Activated CD4-positive, alpha-beta T cell treated with anti-CD3 and anti-CD28 coated beads for 48 hours (primary cell): ENCODE results near the gene CDH24.

Source experiments
- DNase-seq: peaks from one replicate; pipeline ENCODE4 v3.0.0-alpha.2; 2020

CDH24 gene

DNA sequence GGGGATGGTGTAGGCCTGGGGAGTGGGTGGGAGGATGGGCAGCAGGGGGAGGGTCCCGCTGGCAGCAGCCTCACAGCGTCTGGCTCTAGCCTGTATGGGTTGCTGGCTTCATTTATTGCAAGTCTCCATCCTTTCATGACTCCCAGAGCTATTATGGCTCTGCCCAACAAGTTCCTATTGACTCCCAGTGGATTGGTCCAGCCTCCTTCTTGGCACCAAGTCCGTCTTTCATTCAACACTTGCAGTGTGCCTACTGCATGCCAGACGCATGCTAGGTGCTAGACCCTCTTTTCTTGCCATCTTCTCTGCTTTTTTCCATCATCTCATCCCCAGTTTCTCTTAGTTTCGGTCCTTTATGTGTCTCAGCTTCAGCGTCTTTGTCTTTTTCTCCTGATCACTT, 14.2 kb downstream of the CDH24 start:
- no peak for DNase-seq

DNA sequence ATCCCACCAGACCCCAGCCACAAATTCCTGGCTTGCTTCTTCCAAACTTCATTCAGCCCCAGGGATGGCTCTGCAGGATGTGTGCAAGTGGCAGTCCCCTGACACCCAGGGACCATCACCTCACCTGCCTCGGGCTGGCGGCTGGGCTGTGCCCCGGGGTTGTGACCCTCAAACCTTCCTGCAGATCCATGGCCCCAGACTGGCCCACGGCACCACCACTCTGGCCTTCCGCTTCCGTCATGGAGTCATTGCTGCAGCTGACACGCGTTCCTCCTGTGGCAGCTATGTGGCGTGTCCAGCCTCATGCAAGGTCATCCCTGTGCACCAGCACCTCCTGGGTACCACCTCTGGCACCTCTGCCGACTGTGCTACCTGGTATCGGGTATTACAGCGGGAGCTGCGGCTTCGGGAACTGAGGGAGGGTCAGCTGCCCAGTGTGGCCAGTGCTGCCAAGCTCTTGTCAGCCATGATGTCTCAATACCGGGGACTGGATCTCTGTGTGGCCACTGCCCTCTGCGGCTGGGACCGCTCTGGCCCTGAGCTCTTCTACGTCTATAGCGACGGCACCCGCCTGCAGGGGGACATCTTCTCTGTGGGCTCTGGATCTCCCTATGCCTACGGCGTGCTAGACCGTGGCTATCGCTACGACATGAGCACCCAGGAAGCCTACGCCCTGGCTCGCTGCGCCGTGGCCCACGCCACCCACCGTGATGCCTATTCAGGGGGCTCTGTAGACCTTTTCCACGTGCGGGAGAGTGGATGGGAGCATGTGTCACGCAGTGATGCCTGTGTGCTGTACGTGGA, 15.0 kb downstream of the CDH24 start, which contains the start of gene PSMB11:
Gene PSMB11 (plus strand): TSS at position 51 of the 804 bp plus-strand sequence. CDS start 14 bp downstream, at position 65.
- DNase-seq: no peak

DNA sequence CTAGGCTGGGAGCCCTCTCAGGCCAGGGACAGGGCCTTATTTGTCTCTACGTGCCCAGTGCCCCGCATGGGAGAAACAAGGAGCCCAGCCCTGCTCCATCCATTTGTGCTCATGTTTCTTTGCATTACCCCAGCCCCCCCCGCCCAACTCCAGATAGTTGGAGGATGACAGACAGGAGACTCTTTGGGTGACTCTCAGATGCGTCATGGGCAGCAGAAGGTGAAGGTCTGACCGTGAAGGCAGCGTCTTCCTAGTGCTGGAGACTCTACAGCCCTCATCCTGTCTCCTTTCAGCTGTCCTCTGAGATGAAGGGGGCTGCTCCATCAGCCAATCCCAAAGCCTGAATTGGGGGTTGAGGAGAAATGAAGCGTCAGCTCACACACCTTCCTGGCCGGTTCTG, 15.6 kb downstream of the CDH24 start:
- no peak for DNase-seq

DNA sequence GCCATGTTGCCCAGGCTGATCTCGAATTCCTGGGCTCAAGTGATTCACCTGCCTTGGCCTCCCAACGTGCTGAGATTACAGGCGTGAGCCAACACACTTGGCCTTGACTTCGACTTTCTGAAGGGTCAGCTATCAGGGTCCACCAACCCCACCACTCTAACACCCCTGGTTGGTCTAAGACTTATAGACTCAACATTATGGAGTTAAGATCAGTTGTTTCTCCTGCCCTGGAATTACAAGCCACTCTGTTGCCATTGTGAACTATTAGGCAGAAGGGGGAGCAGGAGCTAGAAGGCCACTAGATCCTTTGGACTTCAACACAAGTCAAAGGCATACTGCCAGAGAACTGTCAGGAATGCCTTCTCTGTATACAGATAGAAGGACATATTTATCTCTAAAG, 17.2 kb downstream of the CDH24 start:
- no peak for DNase-seq

DNA sequence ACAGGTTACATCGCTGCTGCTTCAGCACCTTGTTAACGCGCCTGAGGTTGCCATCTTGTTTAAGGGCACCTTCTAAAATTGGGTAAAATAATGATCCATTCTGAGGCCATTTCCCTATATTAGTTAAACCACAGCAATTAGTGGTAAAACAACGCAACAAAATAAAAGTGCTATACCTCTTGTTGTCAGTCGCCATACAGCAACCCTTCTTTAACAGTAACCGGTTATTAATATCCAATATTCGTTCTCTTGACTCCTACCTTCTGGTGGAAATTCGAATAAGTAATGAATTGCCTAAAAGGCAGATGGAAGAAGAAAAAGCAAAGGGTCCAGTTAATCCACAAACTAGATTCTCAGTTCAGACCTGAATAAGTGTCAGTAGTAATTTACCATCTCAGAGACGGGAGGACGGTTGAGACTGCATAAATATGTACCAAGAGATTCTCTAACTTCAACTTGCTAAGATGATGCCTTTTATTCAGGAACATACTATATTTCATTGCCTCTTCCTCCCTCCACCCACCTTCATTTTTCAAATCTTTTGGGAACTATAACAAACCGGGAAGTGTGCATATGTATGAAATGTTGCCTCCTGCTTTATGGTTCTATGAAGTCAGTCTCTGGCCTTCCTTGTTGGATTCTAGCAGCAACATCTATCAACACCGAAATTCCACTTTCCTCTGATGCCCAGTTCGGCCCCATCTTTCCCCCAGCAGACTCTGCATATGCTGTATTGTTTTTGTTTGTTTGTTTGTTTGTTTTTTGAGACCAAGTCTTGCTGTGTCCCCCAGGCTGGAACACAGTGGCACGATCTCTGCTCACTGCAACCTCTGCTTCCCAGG, 21.8 kb downstream of the CDH24 start:
- DNase-seq: no peak

DNA sequence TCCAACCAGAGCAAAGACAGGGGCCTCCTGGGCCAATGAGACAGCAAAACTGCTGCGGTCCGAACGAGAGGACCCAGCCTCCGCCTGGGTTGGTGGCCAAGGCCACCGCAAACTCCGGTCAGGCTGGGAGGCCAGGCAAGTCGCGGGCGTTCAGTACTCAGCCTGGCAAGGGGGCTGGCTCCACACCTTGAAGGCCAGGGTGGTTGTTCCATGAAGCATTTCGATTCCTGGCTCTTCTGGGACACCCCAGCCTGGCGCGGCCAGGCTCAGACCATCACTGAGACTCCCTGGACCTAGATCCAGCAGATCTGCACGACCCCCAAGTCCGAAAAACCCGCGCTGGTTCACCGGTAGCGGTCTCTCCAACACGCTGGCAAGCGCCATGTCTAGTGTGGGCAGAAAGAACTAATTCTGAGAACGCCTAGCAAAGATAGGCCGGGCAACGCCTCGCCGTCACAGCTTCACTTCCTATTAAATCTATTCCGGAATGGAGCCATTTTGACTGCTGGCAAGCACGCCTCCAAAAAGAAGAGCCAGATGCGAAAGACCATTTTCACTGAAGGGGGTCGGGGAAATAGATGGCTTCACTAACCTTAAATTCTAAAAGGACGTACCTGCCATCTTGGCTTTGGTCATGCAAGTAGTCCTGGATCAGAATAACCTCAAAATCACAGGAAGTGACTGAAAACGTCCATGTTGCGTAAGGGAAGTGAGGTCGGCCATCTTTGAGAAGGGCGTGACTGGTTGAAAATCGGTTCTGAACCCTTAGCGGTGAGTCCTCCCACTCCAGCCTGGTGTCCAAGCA, 22.6 kb downstream of the CDH24 start, which contains the start of gene PSMB5:
Gene PSMB5 (minus strand): TSS at position 403 of the 805 bp plus-strand sequence. CDS start 19 bp downstream, at position 384.
- DNase-seq: peak; percentile 92

DNA sequence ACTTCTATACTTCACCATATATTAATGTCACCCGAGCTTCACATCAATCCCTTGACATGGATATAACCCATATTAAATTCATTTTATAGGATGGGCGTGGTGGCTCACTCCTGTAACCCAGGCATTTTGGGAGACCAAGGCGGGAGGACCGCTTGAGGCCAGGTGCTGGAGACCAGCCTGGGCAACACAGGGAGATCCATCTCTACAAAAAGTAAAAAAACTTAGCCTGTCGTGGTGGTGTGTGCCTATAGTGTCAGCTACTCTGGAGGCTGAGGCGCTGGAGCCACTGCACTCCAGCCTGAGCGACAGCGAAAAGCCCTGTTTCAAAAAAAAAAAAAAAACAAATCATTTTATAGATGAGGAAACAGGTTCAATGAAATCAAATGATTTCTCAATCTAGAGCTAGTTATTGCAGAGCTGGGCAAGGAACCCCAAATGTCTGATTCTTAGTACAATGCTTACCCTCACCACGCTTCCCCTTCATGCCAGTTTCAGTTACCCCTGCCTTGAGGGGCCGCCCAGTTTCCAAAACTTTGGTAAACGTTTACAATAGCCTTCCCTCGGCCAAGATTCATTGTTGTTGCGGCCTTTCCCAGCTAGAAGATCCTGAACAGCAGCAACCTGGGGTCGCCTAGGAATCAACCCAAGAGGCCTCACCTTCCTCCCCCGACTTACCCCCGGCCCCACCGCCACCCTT, 23.4 kb downstream of the CDH24 start:
- DNase-seq: no peak

DNA sequence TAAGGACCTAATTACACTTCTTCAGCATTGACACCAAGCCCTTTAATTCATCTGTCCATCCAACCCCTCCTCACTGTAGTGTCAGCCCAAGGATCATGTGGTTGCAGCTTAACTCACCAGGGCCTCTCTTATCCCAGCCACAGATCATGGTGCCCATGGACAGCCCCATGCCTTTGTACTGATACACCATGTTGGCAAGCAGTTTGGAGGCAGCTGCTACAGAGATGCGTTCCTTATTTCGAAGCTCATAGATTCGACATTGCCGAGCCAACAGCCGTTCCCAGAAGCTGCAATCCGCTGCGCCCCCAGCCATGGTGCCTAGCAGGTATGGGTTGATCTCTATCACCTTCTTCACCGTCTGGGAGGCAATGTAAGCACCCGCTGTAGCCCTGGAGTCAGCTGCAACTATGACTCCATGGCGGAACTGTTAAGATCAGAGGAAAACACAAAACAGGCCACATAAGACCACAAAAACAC, 24.0 kb downstream of the CDH24 start:
- no peak for DNase-seq

DNA sequence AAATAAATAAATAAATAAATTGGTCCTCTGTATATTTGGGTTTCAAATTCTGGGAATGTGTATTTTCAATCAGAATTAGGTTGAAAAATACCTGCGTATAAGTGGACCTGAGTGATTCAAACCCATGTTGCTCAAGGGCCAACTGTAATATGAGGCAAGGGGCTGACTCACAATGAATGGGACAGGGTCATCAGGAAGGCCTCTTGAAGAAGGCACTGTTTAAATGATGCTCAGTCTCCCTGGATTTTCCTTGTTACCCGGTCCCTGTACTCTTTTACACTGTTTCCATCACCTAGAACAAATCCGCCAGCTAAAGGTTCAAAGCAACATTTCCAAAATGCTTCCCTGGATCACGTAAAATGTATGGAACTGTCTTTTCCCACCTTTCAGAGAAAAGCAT, 26.4 kb downstream of the CDH24 start:
- no peak for DNase-seq

DNA sequence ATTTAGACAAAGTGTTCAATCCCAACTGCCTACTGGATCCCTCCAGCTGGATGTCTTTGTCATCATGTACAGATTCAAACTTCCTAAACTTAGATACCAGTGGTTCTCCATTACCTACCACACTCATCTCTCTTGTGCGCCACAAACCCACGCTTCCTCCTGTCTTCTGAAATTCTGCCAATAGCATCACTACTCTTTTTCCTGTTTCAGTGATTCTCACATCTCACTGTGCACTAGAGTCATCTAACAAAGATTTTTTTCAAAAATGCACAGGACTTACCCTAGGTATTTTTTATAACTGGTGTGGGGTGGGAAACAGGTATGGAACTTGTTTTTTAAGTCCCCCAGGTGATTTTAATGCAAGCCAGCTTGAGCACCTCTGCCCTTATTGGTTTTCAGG, 28.5 kb downstream of the CDH24 start:
- no peak for DNase-seq

DNA sequence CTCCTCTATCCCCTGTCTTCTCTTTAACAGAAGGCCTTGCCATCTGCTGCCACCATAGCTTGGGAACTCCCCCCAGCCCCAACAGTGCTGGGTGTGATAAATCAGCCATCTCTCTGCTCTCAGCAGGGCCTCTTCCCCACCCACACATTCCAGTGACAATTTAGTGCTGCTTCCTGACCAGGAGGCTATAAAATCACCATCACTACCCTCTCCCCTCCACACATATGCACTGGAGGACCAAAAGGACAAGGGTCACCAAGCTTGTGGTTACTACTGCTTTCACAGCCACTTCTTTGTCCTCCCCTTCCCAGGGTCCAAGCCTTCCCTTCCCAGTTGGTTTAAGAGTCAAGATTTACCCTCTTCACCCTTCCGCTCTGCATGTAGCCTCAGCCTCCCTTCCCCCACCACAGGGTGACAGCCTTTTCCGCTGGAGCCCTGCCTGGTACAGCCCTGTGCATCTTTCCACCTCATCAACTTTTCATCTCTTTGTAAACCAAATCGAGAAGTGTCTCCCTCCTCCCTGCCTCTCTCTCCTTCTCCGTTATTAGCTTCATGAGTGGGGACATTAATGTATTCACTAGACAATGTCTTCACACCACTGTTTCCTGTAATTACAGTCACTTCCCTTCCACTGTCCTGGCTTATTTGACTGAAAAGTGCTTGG, 32.0 kb downstream of the CDH24 start:
- DNase-seq: peak; percentile 43

DNA sequence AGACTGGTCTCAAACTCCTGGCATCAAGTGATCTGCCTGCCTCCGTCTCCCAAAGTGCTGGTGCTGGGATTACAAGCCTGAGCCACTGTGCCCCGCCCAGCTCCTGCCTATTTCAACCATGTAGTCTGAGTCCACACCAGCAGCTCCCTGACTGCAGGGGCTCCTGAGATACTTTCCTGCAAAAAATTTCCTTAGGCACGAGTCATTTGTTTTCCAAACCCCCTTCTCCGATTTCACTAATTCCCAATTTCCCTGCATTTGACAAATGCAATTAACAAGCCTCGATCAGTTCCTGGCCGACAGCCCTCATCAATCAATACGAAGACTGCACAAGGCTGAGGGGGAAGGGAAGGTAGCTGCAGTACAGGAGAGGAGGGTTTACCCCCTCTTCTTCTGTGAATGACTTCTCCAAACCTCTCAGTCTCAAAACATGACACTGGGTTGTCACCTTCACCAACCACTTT, 32.7 kb downstream of the CDH24 start:
- no peak for DNase-seq

DNA sequence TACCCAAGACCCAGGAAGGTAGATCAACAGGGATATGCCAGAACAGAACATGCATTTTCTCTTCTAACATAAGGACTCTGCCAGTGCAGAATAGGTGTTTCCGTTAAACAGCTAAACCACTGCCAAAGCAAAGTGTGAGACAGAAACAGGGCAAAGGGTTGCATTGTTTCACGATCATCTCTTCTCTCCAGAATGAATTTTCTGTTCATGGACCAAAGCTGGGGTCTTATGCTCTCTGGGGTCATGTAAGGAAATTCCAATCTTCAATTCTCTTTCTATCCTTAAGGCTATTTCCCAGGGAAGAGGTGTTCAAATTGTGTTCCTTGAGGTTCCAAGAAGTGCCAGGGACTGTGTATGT, 33.5 kb downstream of the CDH24 start:
- DNase-seq: no peak

DNA sequence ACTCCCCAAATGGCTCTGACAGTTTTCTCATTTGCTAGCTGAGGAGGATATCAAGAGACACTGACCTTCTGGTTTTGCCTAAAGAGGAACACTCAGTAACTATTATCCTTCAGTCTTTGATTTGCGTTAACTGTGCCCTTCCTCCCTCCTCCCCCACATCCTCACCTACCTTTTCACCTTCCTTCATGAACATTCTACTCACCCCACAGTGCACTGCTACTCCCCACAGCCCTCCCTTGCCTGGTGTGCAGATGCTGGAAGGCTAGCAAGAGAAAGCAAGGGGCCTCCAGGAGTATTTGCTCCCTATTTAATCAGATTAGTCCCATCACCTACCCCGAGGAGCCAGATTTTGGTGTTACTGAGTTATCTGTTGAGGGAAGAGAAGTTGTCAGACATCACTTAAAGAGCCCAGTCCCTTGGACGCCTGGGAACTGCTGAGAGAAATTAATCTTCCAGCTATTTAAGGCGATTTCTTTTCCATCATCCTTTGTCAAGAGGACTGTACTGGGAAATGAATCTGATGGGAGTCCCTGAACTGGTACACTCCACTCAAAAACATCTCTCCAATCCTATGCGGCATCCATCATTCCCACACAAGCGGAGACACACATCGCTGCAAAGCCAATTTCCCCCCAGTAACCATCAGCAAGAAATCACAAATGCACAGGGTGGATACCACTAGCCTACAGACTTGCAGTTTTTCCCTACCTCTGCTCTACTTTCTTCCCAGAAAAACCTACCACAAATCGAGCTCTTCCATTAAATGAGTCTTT, 34.1 kb downstream of the CDH24 start:
- DNase-seq: no peak

DNA sequence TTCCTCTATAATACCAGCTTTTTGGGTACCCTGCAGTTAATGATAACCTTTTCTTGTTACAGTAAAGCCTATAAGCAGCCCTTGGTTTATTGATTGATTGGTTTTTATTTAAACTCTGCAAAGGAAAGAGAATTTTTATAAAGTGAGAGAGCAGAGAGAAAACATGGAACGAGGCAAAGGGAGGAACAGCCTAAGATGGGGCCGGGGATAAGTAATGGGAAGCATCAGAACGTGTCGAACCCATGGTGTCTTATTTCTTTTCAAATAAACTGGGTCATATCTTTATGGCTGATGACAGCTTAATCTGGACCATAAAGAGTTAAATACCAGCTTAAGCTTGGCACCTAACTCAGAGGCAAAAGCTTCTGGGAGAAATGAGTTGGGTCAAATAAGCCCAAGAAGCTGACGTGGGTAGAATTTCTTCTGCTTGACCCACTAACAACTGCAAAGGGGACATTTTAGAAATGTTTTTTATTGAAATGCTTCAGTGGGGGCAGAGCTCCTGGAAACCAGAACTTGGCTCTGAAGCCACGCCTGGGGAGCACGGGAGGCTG, 35.4 kb downstream of the CDH24 start:
- DNase-seq: no peak

DNA sequence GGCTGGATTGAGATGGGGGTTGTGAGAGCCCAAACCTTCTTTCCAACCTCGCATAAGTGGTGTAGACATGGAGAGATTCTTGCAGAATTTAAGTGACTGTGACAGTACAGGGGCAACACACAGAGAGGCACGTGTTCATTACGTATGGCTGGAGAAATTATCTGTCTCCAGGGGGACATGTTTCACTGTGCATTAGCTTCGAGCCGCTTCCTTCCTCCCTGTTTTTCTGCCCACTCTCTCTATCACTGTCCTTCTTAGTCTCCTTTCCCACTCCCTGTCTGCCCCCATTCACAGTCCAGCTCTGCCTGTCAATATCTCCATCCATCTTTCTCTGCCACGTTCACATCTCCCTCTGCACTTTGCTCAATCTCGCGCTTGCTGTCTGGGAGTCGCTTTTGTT, 35.9 kb downstream of the CDH24 start:
- DNase-seq: no peak

DNA sequence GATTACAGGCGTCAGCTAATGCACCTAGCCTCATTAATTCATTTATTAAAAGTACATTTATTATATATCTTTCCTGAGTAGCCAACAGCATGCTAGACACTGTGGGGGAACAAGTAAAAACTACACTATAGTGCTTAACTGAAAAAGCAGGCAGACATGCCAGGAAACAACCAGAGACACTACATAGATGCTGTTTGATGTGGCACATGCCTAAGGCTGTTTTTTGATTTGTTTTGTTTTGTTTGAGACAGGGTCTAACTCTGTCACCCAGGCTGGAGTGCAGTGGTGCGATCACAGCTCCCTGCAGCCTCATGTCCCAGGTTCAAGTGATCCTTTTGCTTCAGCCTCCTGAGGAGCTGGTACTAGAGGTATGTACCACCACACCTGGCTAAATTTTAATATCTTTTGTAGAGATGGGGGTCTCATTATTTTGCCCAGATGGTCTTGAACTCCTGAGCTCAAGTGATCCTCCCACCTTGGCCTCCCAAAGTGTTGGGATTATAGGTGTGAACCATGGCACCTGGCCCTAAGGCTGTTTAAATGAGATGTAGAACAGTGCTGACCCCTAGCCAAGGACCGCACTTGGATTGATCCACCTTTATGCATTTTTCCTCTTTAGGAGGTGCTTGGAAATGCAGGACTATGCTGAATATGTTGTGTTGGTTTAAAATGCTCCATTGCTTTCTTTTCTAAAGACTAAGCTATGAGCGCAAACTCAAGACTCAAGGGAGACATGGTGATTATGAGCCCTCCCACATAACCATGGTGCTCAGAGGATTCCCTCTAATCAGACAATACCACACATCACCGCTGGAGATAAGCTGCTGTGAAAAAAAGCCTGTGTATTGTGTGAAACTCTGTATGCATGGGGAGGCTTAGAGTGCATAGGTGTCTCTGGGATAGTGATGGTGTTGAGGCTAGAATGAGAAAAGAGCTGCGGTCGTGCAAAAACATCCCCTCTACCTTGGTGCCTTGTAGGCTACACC, 36.9 kb downstream of the CDH24 start:
- DNase-seq: no peak

DNA sequence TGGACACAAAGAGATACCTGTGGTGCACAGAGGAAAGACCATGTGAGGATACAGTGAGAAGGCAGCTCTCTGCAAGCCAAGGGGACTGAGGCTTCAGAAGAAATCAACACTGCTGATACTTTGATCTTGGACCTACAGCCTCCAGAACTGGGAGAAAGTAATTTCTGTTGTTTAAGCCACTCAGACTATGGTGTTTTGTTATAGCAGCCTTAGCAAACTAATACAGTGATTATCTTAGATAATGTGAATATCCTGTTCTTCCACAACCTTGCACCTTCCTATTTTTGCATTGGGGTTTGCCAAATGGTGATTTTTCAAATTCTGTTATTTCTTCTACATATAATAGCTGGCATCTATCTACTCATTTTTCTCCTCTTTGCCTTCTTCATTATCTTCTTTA, 39.2 kb downstream of the CDH24 start:
- no peak for DNase-seq

DNA sequence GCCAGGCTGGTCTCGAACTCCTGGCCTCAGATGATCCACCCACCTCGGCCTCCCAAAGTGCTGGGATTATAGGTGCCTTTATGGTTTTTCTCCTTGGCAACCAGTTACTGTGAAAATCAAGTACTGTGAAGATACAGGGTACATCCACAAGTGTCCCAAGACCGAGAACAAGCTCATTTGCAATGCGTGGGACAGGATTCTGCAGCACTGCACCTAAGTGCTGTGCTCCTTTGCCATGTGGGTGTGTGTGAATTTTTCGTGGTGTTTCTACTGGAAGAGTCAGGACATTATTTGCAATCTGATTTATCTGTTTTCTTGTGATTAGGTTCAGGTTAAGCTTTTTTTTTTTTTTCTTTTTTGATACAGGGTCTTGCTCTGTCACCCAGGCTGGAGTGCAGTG, 40.2 kb downstream of the CDH24 start:
- no peak for DNase-seq
